DND-41 (cell line): ENCODE data around the gene GRM3.

Source experiments
- CTCF ChIP-seq: IDR thresholded peaks from 2 replicates; pipeline ENCODE4 v1.5.1; 2012; ENCODE audit warnings: borderline replicate concordance, low read length, moderate library complexity, mild to moderate bottlenecking; ENCODE audit not compliant: poor library complexity, severe bottlenecking; ENCODE audit errors: extremely low read depth
- EZH2 ChIP-seq: IDR thresholded peaks from 3 replicates; pipeline ENCODE4 v1.6.1; 2012; ENCODE audit warnings: borderline replicate concordance, low read depth, mild to moderate bottlenecking, moderate library complexity, low read length, inconsistent platforms; ENCODE audit not compliant: severe bottlenecking

DNA sequence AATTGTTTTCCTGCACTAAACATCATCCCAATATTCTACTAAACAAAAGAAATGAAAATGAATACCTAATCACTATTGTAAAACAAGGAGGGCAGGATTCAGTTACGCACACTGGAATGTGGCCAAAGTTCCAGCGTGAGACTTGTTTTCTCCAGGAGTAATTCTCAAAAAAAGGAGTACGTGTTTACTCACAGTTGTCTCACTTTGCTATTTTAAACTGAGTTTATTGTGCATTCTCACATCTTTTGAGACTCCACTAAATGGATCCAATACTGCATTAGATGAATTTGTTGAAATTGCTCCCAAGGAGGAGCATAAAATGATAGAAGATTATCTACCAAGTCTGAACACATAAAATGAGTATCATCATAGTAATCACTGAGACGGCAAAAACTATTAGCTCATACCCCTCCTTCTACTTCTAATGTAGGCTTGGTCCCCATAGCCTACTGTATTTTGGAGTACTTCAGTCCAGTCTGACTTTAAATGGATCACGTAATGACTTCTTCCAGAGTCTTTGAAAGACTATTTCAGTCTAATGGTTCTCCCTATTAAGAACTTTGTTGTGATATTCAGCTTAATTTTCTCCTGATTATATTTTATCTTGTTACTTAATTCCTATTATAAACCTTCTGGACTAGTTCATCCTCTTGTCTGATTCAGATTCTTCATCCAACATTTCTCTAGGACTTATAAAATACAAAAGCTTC lies 3.8 kb downstream of the GRM3 start:
- TF ChIP-seq CTCF (no peak), EZH2 (no peak)
